NCI-H2029 treated with DMSO at 0.1 percent for 48 hours (cell line): Measurements from ENCODE around the gene TTYH3.
"Not testable (repeated sequence)": the region's sequence is repeated elsewhere in the genome, so short reads cannot be mapped to it uniquely, and the experiment has no call there.

Experiments used
- DNase-seq: peaks from one replicate; lab custom pipeline; 2025; lab: John Stamatoyannopoulos, UW

The TTYH3 gene

GRCh38 chr7:2688409-2689342, 56.9 kb downstream of the TTYH3 start:
- DNase-seq = no peak

- DNase-seq = no peak
These were observed 57.6 kb downstream of the TTYH3 start for GRCh38 chr7:2689343-2689847.

DNA sequence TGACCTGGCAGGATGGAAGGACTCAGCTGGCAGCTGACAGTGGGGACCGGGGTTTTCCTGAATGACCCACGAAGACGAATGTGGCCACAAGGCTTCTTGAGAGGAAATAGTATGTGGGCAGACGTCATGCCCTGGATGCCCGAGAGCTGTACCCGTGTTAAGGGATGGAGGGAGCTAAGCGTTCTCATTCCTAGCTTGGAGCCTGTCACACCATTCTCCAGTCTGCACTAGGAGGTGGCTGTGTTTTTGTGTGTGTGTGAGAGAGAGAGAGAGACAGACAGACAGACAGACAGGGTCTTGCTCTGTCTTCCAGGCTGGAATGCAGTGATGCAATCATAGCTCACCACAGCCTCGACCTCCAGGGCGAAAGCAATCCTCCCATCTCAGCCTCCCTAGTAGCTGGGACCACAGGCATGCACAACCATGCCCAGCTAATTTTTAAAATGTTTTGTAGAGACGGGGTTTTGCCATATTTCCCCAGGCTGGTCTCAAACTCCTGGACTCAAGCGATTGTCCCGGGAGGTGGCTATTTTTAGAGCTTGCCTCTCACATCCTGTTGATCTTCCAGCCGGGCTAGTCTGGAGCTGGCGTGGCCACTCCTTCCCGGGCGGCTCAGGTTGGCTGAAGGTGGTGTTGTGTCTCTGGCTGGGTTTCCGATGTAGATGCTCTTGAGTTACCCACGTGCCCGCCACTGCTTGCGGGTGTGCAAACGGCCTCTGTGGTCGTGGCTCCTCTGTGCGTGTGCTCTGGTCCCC, 58.3 kb downstream of the TTYH3 start:
- no peak for DNase-seq

- DNase-seq = no peak
These were observed 59.4 kb downstream of the TTYH3 start for GRCh38 chr7:2691011-2691707.

GRCh38 chr7:2691932-2692439, 60.2 kb downstream of the TTYH3 start:
- DNase-seq = not testable (repeated sequence)

DNA sequence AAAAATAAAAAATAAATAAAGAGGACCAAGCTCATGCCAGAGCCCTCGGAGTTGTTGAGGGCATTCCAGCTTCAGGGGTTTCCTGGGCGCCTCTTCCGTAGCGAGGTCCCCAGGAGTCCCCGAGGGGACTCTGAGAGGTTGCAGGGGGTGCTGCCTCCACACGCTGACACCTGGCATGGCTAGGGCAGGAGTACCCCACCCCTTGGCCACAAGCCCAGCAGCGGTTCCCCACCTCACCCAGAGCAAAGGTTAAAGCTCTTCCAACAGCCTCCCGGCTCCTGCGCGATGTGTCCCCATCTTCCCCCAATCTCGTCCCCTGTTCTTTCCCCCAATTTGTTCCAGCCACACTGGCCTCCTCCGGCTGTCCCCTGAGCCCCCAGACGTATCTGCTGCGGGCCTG, 60.8 kb downstream of the TTYH3 start:
- DNase-seq = no peak

DNA sequence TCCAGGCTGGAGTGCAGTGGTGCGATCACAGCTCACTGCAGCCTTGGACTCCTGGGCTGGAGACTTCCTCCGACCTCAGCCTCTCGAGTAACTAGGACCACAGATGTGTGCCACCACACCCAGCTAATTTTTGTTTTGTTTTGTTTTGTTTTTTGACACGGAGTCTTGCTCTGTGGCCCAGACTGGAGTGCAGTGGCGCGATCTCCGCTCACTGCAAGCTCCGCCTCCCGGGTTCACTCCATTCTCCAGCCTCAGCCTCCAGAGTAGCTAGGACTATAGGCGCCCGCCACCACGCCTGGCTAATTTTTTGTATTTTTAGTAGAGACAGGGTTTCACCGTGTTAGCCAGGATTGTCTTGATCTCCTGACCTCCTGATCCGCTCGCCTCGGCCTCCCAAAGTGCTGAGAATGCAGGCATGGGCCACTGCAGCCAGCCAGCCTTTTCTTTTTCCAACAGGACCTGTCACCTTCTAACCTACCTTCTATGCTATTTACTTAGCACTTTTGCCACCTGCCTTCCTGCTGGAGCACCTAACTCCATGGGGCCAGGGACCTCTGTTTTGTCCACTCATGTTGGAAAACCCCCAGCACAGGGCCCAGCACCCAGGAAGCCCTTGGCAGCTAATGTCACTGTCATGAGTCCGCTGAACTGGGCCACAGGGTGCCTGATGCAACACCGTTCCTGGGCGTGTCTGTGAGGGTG, 61.8 kb downstream of the TTYH3 start:
- not testable (repeated sequence) for DNase-seq

- not testable (repeated sequence) for DNase-seq
These were observed 62.3 kb downstream of the TTYH3 start for GRCh38 chr7:2694122-2694436.

- DNase-seq = no peak
These were observed 66.9 kb downstream of the TTYH3 start for GRCh38 chr7:2698581-2699288.

- DNase-seq = no peak
These were observed 67.5 kb downstream of the TTYH3 start for GRCh38 chr7:2699289-2699620.

DNA sequence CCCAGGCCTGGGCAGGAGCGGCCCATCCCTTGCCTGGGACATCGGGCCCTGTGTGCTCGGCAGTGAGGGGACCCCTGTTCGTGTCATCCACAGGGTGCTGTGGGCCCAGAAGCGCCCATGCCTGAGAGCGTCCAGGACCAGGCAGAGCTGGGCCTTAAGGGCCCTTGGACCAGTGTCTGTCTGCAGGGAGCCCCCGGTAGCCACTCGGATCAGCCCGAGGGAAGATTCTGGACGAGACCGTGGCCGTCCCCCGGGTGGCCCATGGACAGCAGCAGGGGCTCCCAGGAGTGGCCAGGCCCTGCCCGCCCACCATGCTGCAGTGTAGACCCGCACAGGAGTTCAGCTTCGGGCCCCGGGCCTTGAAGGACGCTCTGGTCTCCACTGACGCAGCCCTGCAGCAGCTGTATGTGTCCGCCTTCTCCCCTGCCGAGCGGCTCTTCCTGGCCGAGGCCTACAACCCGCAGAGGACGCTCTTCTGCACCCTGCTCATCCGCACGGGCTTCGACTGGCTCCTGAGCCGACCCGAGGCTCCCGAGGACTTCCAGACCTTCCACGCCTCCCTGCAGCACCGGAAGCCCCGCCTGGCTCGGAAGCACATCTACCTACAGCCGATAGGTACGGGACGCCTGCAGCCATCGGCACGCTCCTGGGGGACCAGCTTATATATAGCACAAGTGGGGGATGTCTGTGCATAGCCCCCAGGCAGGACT, 68.5 kb downstream of the TTYH3 start:
- no peak for DNase-seq

DNA sequence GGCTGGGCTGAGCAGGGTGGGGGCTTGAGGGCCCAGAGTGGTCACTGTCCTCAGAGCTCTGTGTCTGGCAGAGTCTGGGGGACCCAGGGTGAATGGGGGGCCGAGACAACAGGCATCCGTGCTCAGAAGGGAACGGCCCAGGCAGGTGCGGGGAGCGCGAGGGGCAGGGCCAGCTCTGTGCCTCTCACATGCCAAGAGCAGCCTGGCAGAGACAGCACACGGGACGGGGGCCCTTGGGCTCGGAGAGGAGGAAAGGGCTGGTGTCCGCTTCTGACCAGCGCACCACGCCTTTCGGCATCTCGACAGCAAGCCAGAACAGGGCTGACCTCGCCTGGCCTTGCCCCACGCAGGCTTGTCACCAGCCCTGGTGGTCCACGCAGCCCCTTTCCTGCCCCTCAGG, 69.6 kb downstream of the TTYH3 start:
- no peak for DNase-seq

DNA sequence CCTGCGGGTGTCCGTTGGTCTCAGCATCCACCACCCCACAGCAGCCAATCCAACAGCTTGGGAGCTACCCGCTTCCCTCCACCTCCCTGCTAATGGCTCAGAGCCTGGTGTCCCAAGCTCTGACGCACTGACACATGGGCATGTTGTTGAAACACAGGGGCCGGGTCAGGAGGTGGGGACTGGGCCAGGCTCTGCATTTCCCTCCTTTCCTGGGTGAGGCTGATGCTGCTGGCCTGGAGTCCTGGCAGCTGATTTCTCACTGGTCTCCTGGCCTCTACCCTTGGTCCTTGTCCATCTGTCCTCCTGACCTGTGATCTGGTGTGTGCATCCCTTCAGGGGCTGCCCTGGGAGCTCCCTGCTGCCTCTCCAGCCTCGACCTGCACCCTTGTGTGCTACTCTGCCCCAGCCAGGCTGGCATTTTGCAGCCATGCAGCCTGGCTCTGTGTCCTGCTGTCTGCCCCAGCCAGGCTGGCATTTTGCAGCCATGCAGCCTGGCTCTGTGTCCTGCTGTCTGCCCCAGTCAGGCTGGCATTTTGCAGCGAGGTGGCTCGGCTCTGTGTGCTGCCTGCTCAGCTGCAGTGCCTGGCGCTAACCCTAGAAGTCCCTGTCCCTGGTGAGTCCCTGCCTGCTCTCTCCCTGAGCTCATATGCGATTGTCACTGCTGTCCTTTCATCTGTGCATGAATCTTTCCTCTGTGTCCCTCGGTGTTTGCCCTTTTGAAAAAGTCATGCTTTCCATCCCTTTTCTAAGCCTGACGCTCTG, 70.2 kb downstream of the TTYH3 start:
- no peak for DNase-seq

DNA sequence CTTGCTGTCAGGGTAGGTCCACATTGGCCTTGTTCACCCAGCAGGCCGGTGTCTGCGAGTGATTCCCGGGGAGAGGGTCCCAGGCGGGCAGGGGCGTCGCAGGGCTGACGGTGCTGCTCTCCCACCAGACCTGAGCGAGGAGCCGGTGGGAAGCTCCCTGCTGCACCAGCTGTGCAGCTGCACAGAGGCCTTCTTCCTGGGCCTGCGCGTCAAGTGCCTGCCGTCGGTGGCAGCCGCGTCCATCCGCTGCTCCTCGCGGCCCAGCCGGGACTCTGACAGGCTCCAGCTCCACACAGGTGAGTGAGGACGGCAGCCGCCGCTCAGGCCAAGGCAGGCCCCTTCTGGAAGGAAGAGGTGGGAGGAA, 70.8 kb downstream of the TTYH3 start:
- no peak for DNase-seq

- DNase-seq = no peak
These were observed 73.7 kb downstream of the TTYH3 start for GRCh38 chr7:2705371-2706096.

DNA sequence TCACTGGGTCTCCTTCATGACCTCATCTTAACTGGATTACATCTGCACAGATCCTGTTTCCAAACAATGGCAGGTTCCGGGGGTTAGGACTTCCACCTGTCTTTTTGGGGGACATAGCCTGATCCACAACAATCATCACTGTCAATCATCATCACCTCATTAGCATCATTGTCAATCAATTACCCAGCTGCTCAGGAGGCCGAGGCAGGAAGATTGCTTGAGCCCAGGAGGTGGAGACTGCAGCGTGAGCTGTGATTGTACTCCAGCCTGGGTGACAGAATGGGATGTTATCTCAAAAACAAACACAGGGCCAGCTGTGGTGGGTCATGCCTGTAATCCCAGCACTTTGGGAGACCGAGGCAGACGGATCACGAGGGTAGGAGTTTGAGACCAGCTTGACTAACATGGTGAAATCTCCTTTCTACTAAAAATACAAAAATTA, 74.9 kb downstream of the TTYH3 start:
- no peak for DNase-seq

DNA sequence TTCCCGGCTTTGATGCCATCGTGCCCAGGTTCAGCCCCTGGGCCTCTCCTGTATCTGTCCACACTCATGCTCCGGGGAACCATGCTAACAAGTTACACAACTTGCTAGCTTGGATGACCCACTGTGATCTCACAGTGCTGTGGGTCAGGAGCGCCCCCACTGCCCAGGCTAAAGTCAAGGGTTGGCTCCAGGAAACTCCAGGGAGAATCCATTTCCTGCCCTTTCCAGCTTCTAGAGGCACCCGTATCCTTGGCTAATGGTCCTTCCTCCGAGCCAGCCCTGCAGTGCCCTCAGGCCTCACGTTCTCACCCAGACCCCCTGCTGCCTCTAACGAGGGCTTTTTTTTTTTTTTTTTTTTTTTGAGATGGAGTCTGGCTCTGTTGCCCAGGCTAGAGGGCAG, 75.7 kb downstream of the TTYH3 start:
- no peak for DNase-seq

DNA sequence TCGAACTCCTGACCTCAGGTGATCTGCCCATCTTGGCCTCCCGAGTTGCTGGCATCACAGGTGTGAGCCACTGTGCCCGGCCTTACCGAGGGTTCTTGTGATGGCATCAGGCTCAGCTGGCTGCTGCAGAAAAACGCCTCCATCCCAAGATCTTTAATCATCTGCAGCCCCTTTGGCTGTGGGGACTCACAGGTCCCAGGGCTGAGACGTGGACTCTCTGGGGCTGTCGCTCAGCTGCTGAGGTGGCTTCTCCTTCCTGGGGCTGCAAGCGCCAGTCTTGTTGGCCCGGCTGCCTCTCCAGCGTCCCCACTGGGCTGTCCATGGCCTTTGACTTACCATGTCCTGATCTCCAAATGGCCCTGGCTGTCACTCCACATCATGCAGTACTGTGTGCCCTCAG, 76.3 kb downstream of the TTYH3 start:
- DNase-seq = no peak
